Brain pericyte (primary cell): ENCODE data around the gene FBXL4.
"Not testable (repeated sequence)": the region's sequence is repeated elsewhere in the genome, so short reads cannot be mapped to it uniquely, and the experiment has no call there.

Source experiments
- DNase-seq: peaks from one replicate; pipeline ENCODE4 v3.0.0-alpha.2; 2012; ENCODE audit warnings: low read depth, low spot score

Gene FBXL4

DNA sequence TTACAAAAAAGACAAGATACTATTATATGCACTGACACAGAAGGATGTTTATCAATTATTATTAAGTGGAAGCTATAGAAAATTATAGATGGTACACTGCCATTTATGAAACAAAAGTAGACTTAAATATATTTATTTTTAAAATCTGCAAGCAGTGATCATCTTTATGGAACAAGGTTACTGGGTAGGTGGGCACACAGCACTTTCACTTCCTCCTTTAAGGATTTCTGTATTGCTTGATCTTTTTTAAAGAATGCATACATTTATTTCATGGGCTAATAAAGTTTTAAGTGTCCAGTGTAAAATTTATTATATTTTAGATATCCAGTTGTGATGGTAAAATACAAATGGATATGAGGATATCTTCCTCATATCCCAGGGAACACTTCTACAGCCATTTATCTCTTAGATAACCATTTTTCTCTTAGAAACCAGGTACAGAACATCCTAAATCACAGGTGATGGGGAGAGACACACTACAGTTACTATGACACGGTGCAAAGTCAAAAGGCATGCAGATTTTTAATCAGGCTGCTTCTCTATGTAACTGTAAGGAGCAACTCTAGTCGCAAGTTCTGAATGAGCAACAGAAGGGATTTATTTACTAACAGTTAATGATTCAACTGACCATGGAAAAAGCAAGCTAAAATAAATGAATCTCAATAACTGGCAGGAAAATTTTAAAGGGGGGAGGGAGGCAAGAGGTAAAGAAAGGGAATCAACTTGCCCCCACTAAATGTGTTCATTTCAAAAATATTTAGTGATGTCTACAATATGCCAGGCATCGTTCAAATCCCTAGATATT is 2.2 kb downstream of the FBXL4 start:
- no peak for DNase-seq

DNA sequence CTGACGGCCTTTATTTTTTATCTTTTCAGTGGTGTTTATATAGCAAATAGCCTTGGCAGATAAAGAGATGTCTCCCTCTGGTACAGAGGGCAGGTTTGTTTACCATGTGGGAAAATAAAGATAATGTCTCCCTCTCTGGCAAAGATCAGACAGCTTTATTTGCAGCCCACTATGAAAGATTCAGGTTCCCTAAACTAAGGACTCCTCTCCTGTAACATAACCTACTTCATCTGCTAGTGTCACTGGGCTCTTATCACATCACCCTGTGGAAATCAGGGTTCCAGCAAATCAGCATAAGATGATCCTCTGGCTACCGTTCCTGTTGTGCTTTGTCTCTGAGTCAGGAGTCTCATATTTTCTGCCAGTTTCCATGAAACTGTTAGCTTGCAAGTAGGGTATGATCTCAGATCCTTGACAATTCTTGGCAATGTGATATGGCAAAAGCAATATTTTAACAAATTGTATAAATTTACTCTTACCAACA is 3.1 kb downstream of the FBXL4 start:
- DNase-seq = no peak

DNA sequence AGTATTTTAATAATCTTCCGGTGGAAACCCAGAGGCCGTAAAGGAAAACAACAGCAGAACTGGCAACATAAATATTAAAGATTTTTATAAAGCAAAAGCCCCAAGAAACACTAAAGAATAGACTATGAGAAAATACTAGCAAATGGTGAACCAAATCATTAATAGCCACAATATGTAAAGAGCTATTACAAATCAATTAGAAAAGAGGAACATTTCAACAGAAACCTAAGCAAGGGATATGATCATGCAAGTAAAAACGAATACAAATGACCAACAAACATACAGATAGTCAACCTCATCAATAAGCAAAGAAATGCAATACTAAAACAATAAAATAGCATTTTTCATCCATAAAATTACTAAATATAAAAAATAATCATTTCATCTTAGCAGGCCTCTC is 3.6 kb downstream of the FBXL4 start:
- DNase-seq = no peak

DNA sequence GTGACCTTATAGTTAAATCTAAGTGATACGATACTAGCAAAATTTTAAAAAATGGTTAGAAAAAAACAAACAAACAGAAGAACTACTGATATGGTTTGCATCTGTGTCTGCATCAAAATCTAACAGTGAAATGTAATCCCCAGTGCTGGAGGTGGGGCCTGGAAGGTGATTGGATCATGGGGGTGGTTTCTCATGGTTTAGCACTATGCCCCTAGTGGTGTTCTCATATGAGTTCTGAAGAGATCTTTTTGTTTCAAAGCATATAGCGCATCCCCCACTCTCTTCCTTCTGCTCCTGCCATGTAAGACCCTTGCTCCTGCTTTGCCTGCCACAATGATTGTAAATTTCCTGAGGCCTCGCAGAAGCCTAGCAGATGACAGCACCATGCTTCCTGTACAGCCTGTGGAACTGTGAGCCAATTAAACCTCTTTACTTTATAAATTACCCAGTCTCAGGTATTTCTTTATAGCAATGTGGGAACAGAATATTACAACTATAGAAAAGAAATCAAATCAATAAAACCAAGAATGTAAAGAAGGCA is 5.4 kb downstream of the FBXL4 start:
- DNase-seq = no peak

DNA sequence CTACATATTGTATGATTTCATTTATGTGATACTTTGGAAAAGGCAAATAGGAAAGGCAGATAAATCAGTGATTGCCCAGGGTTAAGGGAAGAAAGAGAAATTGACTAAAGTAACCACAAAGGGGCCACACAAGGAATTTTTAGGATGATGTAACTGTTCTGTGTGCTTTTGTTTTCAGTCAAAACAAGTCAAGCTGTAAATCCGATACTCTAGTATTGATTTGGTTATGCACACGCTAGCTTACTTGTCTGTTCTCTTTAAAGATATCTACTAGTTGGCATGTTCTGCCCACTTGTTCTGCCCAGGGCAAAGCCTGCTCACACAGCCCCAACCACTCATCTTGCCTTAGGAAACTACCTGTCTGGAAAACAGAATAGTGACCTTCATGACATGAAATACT is 6.4 kb downstream of the FBXL4 start:
- no peak for DNase-seq

DNA sequence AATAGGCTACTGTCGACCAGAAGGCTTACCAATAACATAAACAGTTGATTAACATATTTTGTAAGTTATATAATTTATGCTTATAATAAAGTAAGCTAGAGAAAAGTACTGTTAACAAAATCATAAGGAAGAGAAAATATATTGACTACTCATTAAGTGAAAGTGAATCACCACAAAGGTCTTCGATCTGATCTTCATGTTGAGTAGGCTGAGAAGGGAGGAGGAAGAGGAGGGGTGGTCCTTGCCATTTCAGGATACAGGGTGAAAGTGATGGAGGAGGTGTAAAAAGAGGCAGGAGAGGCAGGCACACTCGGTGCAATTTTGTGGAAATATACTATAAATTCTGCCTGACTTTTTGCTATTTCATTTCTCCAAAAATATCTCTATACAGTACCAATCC is 10.4 kb downstream of the FBXL4 start:
- DNase-seq = no peak

DNA sequence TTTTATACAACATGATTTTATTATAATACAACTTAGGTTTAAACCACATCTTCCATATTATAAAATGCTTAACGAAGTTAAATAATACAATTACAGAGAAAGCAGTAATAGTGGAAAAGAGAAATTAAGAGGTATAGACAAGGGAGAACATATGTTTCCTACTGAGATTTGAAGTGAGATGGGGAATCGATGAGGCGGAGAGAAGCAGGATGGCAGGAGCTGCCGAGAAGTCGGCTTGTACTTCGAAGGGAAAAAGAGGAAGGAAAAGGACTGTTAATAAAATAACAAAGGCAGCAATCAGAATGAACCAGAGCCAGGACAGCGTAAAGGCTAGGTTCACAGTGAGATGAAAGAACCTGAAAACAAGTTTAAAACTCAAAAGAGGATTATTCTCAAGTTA is 15.4 kb downstream of the FBXL4 start:
- DNase-seq = no peak

DNA sequence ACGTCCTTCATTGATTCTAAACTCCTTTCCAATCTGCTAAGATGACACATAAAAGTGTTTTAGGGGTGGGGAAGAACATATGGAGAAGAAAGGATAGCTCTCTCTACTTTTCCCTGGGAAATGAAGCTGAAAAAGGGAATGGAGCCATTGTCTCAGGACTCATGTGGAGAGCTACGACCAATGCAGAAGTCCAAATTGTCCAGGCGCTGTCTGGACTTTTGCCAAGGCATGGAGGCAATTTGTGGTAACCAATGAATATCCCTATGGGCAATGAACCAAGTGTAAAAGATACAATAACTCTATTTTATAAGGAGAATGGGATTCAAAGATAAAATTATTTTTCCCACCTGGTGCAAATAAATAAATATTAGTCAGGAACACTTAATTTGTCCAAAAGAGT is 16.1 kb downstream of the FBXL4 start:
- no peak for DNase-seq

DNA sequence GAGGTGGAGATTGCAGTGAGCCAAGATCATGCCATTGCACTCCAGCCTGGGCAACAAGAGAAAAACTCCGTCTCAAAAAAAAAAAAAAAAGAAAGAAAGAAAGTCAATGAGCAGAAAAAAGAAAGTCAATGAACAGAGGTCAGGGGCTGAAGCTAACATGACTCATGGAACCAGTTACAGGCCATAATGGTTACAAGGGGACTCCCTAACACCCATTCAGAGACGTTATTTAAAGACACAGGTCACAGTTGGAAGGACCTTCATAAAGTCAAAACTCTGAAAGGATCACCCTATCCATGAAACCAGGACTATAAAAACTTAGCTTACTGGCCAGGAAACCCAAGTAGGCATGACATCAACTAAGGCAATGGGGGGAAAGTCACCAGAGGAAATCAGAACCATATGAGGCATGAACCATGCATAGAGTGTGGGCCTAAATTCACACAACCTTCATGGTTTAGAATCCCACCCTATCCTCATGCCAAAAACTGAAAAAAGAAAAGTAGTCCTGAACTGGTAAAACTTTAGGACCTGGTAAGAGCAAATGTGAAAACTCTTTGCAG is 18.2 kb downstream of the FBXL4 start:
- no peak for DNase-seq

DNA sequence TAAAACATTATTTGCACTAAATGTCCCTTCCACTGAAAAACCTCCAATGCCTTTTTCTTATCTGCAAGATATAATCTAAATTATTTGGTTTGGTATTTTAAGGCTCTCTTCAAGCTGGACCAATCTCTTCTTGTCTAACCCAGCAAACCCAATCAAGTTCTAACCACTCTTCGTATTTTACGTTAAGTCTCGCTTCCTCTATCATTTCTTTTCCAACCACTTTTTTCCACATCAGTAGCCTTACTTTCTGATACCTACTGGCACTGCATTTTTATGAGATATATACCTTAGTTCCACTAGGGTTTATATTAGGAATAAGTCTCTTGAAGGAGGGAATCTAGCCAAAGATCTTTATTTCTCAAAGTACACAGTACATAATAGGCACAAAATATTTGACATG is 19.1 kb downstream of the FBXL4 start:
- DNase-seq = no peak

DNA sequence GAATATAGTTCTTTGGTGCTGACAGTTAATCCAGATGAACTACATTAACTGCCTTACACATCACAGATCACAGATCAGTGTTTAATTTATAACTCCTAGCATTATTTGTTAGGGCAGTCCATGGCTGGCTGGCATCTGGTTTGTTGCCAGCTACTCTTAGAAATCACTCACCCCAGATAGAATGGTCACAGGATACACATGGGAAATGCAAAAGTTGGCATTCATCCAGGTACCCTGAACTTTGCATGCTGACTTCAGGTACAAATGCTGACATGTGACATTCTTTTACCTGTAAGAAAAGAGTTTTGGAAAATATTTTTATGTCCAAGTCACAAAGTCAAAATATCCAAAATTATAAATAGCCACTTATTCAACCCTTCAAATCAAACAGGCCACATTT is 20.2 kb downstream of the FBXL4 start:
- DNase-seq = no peak

DNA sequence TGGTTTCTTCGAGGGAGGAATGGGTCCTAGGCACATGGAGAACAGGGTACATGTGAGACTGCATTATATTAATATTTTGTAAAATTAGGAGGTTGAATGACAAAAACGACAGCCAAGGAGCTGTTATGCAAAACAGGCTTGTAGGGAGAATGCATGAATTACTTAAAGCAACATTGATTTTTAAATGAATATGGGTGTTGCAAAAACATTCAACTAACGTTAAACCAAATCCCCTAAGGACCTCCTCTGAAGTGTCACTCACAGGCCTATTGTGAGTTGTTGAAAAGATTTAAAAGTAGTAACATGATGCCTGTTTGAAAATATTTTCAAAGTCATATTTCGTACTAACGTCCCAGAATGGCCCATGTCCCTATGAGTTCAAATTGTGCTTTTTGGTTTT is 21.9 kb downstream of the FBXL4 start:
- DNase-seq = no peak

DNA sequence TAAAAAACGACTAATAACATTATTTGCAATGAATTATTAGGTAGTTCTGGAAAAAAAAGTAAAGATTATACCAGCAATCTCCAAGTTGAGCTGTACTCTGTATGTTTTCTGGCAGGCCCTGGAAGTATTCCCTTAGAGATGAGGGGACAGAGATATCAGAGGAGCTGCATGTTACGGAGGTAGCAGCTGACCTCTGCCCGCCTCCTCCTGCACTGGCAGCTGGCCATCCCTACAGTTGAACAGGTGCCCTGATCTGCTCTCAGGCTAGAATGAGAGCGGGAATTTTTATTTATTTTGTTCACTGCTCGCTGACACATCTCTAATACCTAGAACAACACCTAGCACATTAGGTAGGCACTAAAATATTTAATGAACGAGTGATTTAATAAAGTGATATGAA is 23.1 kb downstream of the FBXL4 start:
- DNase-seq = no peak

DNA sequence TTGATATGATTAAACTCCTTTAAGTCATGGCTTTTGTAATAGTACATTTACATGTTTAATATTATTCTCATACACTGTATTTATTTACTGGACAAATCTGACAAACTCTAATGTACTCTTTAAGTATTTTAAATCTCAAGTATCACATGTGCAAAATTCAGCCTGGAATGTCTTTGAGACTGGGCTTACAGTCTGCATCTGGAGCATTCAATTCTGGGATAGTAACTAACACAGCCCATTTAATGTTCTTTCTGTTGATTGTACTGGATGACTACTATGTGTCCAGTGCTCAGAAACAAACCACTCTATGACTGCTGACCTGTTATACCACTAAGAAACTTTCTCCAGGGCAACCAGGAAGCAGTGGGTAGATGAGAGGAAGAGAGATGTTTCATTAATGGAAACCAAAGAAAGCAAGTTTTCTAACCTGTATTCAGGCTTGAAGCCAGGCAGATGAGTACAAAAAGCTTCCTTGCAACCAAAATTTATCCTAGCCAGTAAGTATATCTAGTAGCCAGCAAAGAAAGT is 26.8 kb downstream of the FBXL4 start:
- DNase-seq = no peak

DNA sequence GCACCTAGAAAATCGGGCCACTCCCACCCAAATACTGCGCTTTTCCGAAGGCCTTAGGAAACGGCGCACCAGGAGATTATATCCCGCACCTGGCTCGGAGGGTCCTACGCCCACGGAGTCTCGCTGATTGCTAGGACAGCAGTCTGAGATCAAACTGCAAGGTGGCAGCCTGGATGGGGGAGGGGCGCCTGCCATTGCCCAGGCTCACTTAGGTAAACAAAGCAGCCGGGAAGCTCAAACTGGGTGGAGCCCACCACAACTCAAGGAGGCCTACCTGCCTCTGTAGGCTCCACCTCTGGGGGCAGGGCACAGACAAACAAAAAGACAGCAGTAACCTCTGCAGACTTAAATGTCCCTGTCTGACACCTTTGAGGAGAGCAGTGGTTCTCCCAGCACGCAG is 36.8 kb downstream of the FBXL4 start:
- DNase-seq = not testable (repeated sequence)

DNA sequence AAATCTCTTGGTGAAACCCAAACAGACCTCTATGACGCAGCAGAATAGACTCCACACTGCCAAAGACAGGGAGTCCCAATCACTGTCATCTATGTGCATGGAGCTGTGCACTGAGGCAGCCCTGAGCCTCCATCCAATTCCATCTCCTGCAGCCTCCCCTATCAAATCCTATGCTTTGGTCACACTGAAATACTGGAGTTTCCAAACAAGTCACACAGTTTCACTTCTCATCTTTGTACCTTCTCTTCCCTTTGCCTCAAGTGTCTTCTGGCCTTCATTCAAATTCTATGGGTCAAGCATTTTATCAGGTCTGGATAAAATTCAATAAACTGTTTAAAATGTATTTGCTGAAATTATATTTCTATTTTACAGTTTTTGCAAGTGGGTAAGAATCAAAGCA is 38.5 kb downstream of the FBXL4 start:
- DNase-seq = no peak

DNA sequence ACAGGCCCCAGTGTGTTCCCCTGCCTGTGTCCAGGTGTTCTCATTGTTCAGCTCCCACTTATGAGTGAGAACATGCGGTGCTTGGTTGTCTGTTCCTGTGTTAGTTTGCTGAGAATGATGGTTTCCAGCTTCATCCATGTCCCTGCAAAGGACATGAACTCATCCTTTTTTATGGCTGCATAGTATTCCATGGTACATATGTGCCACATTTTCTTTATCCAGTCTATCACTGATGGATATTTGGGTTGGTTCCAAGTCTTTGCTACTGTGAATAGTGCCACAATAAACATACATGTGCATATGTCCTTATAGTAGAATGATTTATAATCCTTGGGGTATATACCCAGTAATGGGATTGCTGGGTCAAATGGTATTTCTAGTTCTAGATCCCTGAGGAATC is 41.4 kb downstream of the FBXL4 start:
- DNase-seq = not testable (repeated sequence)

DNA sequence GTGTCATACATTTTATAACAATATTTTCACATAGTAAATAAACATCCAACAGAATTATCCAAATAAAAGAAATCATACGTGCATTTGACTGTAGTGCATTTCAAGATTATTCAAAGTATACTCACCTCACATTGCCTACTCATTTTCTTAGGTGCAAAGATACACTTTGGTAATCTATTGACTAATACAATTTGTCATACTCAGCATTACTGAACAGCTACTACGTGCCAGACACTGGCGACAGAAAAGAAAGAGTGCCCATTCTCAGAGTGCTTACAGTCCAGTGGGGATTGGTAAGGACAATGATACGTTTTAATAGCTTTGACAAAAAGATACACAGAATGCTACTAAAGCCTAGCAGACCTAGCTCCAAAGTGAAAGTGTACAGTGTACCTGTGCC is 42.0 kb downstream of the FBXL4 start:
- DNase-seq = no peak

DNA sequence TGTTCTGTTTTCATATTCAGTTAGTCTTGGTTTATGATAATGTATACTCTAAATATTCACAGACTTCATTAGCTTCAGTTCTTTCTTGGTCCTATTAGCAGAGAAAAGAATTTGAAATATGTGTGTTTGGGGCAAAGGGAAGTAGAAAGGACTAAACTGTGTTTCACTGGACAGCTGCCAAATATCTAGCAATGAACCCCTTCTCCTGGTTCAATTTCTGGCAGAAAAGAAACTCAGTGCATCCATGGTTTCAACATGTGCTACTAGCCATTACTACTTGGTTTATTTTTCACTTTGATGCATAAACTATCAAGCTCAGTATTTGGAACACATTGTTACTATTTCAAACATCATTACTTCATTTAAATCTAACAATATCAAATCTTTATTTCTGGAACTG is 43.6 kb downstream of the FBXL4 start:
- DNase-seq = no peak

DNA sequence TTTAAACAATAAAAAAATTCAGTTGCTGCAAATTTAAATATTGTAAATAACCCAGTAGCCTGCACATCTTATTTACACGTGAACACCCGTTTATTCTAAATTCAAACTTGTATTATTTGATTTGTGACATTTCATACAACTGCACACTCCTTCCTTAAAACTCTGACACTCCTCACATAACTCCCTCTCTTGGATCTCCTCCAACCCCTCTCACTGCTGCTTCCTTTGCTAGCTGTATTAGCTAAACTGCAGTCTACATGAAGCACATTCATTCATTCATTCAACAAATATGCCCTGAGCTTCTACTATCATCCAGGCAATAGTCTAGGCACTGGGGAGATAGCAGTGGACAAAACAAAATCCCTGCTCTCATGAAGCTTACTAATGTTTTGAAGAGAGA is 47.0 kb downstream of the FBXL4 start:
- DNase-seq = no peak

DNA sequence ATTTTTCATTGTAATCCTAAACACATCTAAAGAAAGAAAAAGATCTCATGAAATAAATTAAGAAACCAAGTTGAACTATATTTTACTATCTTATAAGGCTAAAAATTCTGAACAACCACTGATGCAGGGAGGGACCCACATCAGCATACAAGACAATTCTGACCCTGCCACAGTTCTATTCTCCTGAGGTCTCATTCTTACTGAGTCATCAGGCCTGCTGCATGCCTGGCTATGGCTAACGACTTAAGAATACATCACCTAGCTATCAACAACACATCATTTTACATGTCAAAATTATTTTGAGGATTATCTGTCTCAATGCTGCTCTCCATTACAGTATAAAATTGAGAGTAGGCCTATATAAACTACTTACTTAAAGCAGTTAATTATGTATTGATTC is 52.9 kb downstream of the FBXL4 start:
- DNase-seq = no peak

DNA sequence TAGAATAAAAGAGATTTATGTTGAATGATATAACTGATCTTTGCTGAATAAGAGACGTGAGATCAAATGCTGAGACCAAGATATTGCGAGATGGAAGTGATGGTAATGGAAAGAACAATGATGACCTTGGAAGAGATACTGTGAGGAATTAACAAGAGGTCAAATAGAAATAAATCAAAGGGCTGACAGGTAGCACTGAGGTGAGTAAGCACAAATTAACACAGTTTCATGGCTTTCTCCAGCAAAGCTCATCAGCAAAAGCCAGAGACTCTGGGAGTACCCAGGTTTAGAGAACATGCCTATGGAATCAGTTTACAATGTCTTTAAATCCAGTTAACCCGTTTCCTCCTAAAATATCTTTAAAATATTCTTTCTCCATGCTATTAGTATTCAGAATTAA is 60.1 kb downstream of the FBXL4 start:
- no peak for DNase-seq

DNA sequence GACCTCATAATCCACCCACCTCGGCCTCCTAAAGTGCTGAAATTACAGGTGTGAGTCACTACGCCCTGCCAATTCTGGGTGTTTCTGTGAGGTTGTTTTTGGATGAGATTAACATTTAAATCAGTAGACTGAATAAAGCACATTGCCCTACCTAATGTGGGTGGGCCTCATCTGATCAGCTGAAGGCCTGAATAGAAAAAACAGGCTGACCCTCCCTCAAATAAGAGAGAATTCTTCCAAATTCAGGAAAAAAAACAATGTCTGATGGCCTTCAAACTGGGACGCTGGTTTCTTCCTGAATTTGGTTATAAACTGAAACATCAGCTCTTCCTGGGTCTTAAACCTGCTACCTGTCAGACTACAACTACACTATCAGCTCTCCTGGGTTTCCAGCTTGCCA is 62.4 kb downstream of the FBXL4 start:
- no peak for DNase-seq
